ENCODE measurements around the gene F2R. TPM values are rescaled to one million over a fixed set of nuclear protein-coding genes. Genes with fewer than 3 reads are reported as not detected.
A peak's percentile ranks its signal among the peaks of the same experiment; 100 is the strongest.

F2R gene
- total and polyA plus RNA-seq, 2 of the 4 experiments (the other 2 are of a cell fraction): 85.7 to 147 TPM

DNA sequence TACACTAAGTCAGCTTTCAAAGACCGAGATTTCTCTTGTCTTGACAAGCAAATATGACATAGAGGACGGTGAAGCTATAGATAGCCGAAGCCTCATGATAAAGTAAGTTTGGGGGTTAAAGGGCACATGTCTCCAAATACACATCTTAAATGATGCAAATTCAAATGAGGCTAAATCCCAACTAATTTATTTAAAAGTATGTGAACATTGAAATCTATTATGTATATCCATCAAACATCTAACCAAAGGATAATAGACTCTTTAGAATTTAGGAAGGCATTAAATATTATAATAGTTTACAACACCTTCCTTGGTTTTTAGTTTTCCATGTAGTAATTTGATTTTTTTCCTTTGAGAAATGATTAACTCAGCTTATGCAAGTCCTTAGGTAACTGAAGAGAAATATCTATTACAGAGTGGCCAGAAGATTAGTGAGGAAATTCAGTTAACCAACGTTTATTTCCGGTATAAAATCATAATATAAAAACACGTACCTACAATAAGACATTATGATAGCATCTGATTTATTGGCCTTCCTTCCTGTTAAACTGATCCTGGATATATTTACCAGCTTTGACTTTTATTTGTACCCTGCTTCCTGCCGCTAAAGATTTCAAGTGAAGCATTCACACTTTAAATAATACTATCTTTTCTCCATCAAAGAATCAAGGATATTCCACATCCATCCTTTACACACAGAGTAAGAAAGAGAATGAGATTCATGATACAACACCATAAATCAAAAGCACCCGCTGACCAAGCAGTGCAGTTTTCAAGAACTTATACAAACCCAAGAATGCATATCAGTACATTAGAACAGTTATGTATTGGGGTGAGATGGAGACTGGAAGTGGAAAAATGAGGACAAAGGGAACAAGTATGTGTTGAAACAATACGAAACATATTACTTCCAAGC lies 31.9 kb upstream of the F2R start:
- 100% methylated on average over 1 of the region's 9 CpGs; no CpG with 5 or more reads in 1 of the 2 experiments for WGBS, 2 experiments (ENCODE audit: extremely low coverage in 2 of 2, insufficient read length in 1 of 2)
- Histone ChIP-seq H3K27ac (ENCODE audit: insufficient read depth, low read length) (no peak overlapping the region), H2BK5ac (ENCODE audit: low read depth, low read length, poor library complexity, severe bottlenecking) (no peak overlapping the region), H2BK120ac (ENCODE audit: low read depth, low read length) (peak overlapping the region; percentile 95), H3K18ac (ENCODE audit: low read depth, low read length) (peak overlapping the region; percentile 96; the same call in 1 of the 2 replicates), H4K91ac (ENCODE audit: insufficient read depth, low read depth, low read length) (peak overlapping the region; percentile 82), H2BK15ac (ENCODE audit: low read depth, low read length) (peak overlapping the region; percentile 99), H2BK20ac (ENCODE audit: low read depth, low read length) (peak overlapping the region; percentile 96), H2AK9ac (replicated peaks; ENCODE audit: low read depth, low read length, poor library complexity) (no peak overlapping the region), H4K8ac (ENCODE audit: low read depth in 2 of 2, low read length in 2 of 2) (peak overlapping the region; percentile 80 to 87; a peak in 3 of 4 replicates), H3K4me3 (ENCODE audit: insufficient read depth, low read depth, low read length) (no peak overlapping the region), H3K9ac (ENCODE audit: low read depth, low read length) (no peak overlapping the region), H3K79me1 (ENCODE audit: low read depth in 1 of 2, low read length in 2 of 2) (peaks cover 0 to 5% of the 10 kb centered on the region in 2 experiments; a peak in 1 of 4 replicates), H3K36me3 (ENCODE audit: control insufficient read depth, insufficient read depth, low read length) (no peaks in the 10 kb centered on the region), H4K20me1 (ENCODE audit: insufficient read depth, low read length) (no peaks in the 10 kb centered on the region), H3K4ac (ENCODE audit: low read depth, low read length) (peak overlapping the region; percentile 90; the same call in 1 of the 2 replicates), H3K9me1 (ENCODE audit: insufficient read depth, low read length) (peaks cover 7% of the 10 kb centered on the region), H3K14ac (replicated peaks; ENCODE audit: low read depth, low read length) (0 out of 2 replicates have a peak overlapping the region, but pooled peaks have one; percentile 87), H3K4me1 (ENCODE audit: control insufficient read depth, insufficient read depth, low read length) (peaks cover 6% of the 10 kb centered on the region), H3K4me2 (ENCODE audit: low read depth, low read length) (no peak overlapping the region), H3K9me3 (ENCODE audit: control insufficient read depth, insufficient read depth, low read length) (no peaks in the 10 kb centered on the region), H3K23ac (ENCODE audit: low read depth, low read length) (peak overlapping the region; percentile 79; the same call in 1 of the 2 replicates), H3K27me3 (ENCODE audit: control insufficient read depth, insufficient read depth, low read length) (no peaks in the 10 kb centered on the region), H2AFZ (replicated peaks; ENCODE audit: low read length, poor library complexity) (no peak overlapping the region), H4K5ac (ENCODE audit: low read depth, low read length) (peak overlapping the region; percentile 95; the same call in 1 of the 2 replicates), H3K56ac (ENCODE audit: extremely low read depth, insufficient read depth, low read length) (no peak overlapping the region), H2AK5ac (ENCODE audit: low read depth, low read length) (peak overlapping the region; percentile 20; the same call in 1 of the 2 replicates)
- TF ChIP-seq FOS (IDR thresholded peaks at IDR 0.05; ENCODE audit: low read depth, low read length) (no peak), BHLHE40 (IDR thresholded peaks at IDR 0.05; ENCODE audit: low read depth, low read length) (no peak)
- TF ChIP-seq, protein P1, sequence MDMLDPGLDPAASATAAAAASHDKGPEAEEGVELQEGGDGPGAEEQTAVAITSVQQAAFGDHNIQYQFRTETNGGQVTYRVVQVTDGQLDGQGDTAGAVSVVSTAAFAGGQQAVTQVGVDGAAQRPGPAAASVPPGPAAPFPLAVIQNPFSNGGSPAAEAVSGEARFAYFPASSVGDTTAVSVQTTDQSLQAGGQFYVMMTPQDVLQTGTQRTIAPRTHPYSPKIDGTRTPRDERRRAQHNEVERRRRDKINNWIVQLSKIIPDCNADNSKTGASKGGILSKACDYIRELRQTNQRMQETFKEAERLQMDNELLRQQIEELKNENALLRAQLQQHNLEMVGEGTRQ (IDR thresholded peaks at IDR 0.05; ENCODE audit: low read depth, low read length): no peak
- TF ChIP-seq, protein P2, sequence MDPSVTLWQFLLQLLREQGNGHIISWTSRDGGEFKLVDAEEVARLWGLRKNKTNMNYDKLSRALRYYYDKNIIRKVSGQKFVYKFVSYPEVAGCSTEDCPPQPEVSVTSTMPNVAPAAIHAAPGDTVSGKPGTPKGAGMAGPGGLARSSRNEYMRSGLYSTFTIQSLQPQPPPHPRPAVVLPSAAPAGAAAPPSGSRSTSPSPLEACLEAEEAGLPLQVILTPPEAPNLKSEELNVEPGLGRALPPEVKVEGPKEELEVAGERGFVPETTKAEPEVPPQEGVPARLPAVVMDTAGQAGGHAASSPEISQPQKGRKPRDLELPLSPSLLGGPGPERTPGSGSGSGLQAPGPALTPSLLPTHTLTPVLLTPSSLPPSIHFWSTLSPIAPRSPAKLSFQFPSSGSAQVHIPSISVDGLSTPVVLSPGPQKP (IDR thresholded peaks at IDR 0.05; ENCODE audit: borderline replicate concordance, low read depth, low read length): no peak
- ChIA-PET POLR2A (ENCODE audit: unreplicated experiment) (no interaction called here), CTCF (interaction anchor here (0.7 to 1.2 kb wide), 2 partner anchors 55 to 82 kb away, joined by 3 to 8 read pairs; no protein-coding TSS in a partner anchor)
- DNase-seq: no peak
- dilution Hi-C loops (cut with HindIII; ENCODE audit: low sequenced_read_pairs, unreplicated experiment): no loop called here
- ATAC-seq (ENCODE audit: low read depth): no peak
- intact Hi-C loops (cut with micrococcal nuclease): no loop called here
- in situ Hi-C loops (cut with MboI; ENCODE audit: low sequenced_read_pairs): no loop called here
- no TSS peak for BruUV-seq (replicated peaks)

Data from IMR-90 (cell line).